ENCODE data around the gene CKS1B. TPM values are rescaled to one million over a fixed set of nuclear protein-coding genes. Genes with fewer than 3 reads are reported as not detected.

Gene CKS1B
- total and polyA plus RNA-seq, 9 of the 15 experiments (the other 6 are each of a cell fraction or from before 2014, with no cell fraction given): 215 to 1,103 (median 460) TPM

DNA sequence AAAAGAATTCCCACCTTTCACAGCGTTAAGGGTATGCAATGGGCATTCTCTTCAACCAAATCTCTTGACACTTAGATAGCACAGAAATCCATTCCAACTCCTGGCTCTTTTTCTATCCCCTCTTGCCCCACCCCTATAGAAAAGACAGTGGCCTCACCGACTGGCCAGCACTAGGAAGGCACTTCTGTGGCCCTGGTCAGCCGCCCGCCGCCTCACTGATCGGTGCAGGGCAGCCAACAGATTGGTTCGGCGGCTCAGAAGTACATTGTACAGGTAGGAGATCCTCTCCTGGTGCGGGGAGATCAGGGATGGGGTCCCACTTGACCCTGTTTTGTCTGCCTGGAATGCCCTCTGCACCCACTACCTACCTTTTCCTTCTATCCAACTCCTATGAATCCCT is 49.8 kb downstream of the CKS1B start (continued):
- no peak for TF ChIP-seq ZNF592 (IDR thresholded peaks at IDR 0.05)
- no peak for TF ChIP-seq HOMEZ (CRISPR knock-in tag; IDR thresholded peaks at IDR 0.05)
- no peak for TF ChIP-seq BRCA1 (IDR thresholded peaks at IDR 0.05)
- no peak for TF ChIP-seq BRCA1 (CRISPR knock-in tag; IDR thresholded peaks at IDR 0.05)
- TF ChIP-seq PCBP2 (IDR thresholded peaks at IDR 0.05; ENCODE audit: low read depth, low read length, poor library complexity, severe bottlenecking): no peak
- no peak for TF ChIP-seq ID3 (CRISPR knock-in tag; IDR thresholded peaks at IDR 0.05)
- no peak for TF ChIP-seq ID3 (tag; IDR thresholded peaks at IDR 0.05)
- TF ChIP-seq, protein P1, sequence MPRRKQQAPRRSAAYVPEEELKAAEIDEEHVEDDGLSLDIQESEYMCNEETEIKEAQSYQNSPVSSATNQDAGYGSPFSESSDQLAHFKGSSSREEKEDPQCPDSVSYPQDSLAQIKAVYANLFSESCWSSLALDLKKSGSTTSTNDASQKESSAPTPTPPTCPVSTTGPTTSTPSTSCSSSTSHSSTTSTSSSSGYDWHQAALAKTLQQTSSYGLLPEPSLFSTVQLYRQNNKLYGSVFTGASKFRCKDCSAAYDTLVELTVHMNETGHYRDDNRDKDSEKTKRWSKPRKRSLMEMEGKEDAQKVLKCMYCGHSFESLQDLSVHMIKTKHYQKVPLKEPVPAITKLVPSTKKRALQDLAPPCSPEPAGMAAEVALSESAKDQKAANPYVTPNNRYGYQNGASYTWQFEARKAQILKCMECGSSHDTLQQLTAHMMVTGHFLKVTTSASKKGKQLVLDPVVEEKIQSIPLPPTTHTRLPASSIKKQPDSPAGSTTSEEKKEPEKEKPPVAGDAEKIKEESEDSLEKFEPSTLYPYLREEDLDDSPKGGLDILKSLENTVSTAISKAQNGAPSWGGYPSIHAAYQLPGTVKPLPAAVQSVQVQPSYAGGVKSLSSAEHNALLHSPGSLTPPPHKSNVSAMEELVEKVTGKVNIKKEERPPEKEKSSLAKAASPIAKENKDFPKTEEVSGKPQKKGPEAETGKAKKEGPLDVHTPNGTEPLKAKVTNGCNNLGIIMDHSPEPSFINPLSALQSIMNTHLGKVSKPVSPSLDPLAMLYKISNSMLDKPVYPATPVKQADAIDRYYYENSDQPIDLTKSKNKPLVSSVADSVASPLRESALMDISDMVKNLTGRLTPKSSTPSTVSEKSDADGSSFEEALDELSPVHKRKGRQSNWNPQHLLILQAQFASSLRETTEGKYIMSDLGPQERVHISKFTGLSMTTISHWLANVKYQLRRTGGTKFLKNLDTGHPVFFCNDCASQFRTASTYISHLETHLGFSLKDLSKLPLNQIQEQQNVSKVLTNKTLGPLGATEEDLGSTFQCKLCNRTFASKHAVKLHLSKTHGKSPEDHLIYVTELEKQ (CRISPR knock-in tag; IDR thresholded peaks at IDR 0.05): no peak
- TF ChIP-seq HMG20B (CRISPR knock-in tag; IDR thresholded peaks at IDR 0.05): no peak
